ENCODE results near the gene GARNL3. TPM values are rescaled to one million over a fixed set of nuclear protein-coding genes. Genes with fewer than 3 reads are reported as not detected.

The GARNL3 gene
- total RNA-seq, 1 experiment from 2014 or later: 11.5 TPM

- POLR2A ChIA-PET: no interaction called here
- DNase-seq (ENCODE audit: low read depth, low spot score) (no peak), ATAC-seq (no peak)
- Histone ChIP-seq H3K4me1 (ENCODE audit: control insufficient read depth, insufficient read depth, low read length) (peaks cover 14% of the 10 kb centered on the region), H3K27ac (ENCODE audit: low read length) (no peak overlapping the region), H3K4me3 (ENCODE audit: low read depth in 2 of 2, low read length in 2 of 2) (no peak overlapping the region), H3K27me3 (ENCODE audit: control insufficient read depth, insufficient read depth, low read length) (no peaks in the 10 kb centered on the region), H3K9me3 (ENCODE audit: control insufficient read depth, insufficient read depth, low read depth, low read length) (no peaks in the 10 kb centered on the region), H3K36me3 (ENCODE audit: control insufficient read depth, insufficient read depth, low read length) (no peaks in the 10 kb centered on the region; the same call in 1 of the 2 replicates)
- intact Hi-C loops (cut with micrococcal nuclease; ENCODE audit: unreplicated experiment): no loop called here
- no TSS peak for BruUV-seq (replicated peaks)
- CTCF ChIA-PET: no interaction called here
- in situ Hi-C loops (cut with HindIII; ENCODE audit: low pct_unique_long_range_greater_than_20kb, low sequenced_read_pairs): no loop called here
- TF ChIP-seq TCF7L2 (IDR thresholded peaks at IDR 0.05; ENCODE audit: low read depth, low read length) (no peak), SIN3A (IDR thresholded peaks at IDR 0.05; ENCODE audit: borderline replicate concordance, insufficient read depth, low read depth, low read length) (no peak), POLR2AphosphoS5 (IDR thresholded peaks at IDR 0.05; ENCODE audit: low read depth, low read length) (no peak), CTCF (IDR thresholded peaks at IDR 0.05) (no peak)
- TF ChIP-seq, protein P1, sequence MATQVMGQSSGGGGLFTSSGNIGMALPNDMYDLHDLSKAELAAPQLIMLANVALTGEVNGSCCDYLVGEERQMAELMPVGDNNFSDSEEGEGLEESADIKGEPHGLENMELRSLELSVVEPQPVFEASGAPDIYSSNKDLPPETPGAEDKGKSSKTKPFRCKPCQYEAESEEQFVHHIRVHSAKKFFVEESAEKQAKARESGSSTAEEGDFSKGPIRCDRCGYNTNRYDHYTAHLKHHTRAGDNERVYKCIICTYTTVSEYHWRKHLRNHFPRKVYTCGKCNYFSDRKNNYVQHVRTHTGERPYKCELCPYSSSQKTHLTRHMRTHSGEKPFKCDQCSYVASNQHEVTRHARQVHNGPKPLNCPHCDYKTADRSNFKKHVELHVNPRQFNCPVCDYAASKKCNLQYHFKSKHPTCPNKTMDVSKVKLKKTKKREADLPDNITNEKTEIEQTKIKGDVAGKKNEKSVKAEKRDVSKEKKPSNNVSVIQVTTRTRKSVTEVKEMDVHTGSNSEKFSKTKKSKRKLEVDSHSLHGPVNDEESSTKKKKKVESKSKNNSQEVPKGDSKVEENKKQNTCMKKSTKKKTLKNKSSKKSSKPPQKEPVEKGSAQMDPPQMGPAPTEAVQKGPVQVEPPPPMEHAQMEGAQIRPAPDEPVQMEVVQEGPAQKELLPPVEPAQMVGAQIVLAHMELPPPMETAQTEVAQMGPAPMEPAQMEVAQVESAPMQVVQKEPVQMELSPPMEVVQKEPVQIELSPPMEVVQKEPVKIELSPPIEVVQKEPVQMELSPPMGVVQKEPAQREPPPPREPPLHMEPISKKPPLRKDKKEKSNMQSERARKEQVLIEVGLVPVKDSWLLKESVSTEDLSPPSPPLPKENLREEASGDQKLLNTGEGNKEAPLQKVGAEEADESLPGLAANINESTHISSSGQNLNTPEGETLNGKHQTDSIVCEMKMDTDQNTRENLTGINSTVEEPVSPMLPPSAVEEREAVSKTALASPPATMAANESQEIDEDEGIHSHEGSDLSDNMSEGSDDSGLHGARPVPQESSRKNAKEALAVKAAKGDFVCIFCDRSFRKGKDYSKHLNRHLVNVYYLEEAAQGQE (IDR thresholded peaks at IDR 0.05; ENCODE audit: insufficient read depth in 1 of 2, low read depth in 2 of 2, low read length in 1 of 2): no peak
Measured at GRCh38 chr9:127341152-127341551, 76.6 kb downstream of the GARNL3 start.

- ATAC-seq (no peak), DNase-seq (ENCODE audit: low read depth, low spot score) (no peak)
- no peak for TF ChIP-seq POLR2AphosphoS5 (IDR thresholded peaks at IDR 0.05; ENCODE audit: low read depth, low read length)
- TF ChIP-seq, protein P1 (IDR thresholded peaks at IDR 0.05; ENCODE audit: insufficient read depth in 1 of 2, low read depth in 2 of 2, low read length in 1 of 2): no peak
- TF ChIP-seq SIN3A (IDR thresholded peaks at IDR 0.05; ENCODE audit: borderline replicate concordance, insufficient read depth, low read depth, low read length): no peak
- no peak for TF ChIP-seq TCF7L2 (IDR thresholded peaks at IDR 0.05; ENCODE audit: low read depth, low read length)
- no peak for TF ChIP-seq CTCF (IDR thresholded peaks at IDR 0.05)
- Histone ChIP-seq H3K9me3 (ENCODE audit: control insufficient read depth, insufficient read depth, low read depth, low read length) (no peaks in the 10 kb centered on the region), H3K27me3 (ENCODE audit: control insufficient read depth, insufficient read depth, low read length) (no peaks in the 10 kb centered on the region), H3K4me3 (ENCODE audit: low read depth in 2 of 2, low read length in 2 of 2) (no peak overlapping the region), H3K27ac (ENCODE audit: low read length) (no peak overlapping the region), H3K4me1 (ENCODE audit: control insufficient read depth, insufficient read depth, low read length) (no peaks in the 10 kb centered on the region; the same call in 1 of the 2 replicates), H3K36me3 (ENCODE audit: control insufficient read depth, insufficient read depth, low read length) (no peaks in the 10 kb centered on the region; the same call in 1 of the 2 replicates)
- ChIA-PET CTCF (no interaction called here), POLR2A (no interaction called here)
- BruUV-seq (replicated peaks): no TSS peak
- in situ Hi-C loops (cut with HindIII; ENCODE audit: low pct_unique_long_range_greater_than_20kb, low sequenced_read_pairs): no loop called here
- intact Hi-C loops (cut with micrococcal nuclease; ENCODE audit: unreplicated experiment): no loop called here
Measured at GRCh38 chr9:127344368-127345000, 79.9 kb downstream of the GARNL3 start.
